Right atrium auricular region (tissue), 2 donors: ENCODE results near the gene RABGGTA. TPM values are rescaled to one million over a fixed set of nuclear protein-coding genes. Genes with fewer than 3 reads are reported as not detected.

ENCODE experiments used
- DNase-seq: peaks from one replicate; pipeline ENCODE4 v3.0.0-alpha.2; 2019; ENCODE audit warnings: low spot score
- H3K27ac ChIP-seq, 2 donors: fragments of 200-600 bp; sonication (generic); 1 replicate in 1 of 2; 2 replicates in 1 of 2; pipeline ENCODE4 v1.5.1; 2016 to 2019
- H3K27me3 ChIP-seq, 2 donors: fragments of 200-600 bp; sonication (generic); one replicate each; pipeline versions ENCODE4 v1.5.1 to v1.6.0; 2017 to 2019
- H3K36me3 ChIP-seq: fragments of 200-600 bp; sonication (generic); one replicate; pipeline ENCODE4 v1.5.1; 2016
- H3K4me1 ChIP-seq, 2 donors: fragments of 200-600 bp; sonication (generic); one replicate each; pipeline versions ENCODE4 v1.5.1 to v1.6.0; 2017 to 2019
- H3K4me3 ChIP-seq, 2 donors: fragments of 200-600 bp; sonication (generic); 1 replicate in 1 of 2; 2 replicates in 1 of 2; pipeline ENCODE4 v1.5.1; 2017 to 2019; ENCODE audit warnings: mild to moderate bottlenecking in 1 of 2, moderate library complexity in 1 of 2
- H3K9me3 ChIP-seq, 2 donors: fragments of 200-600 bp; sonication (generic); one replicate each; pipeline ENCODE4 v1.5.1; 2019
- total RNA-seq, 2 donors: library from RNA; depleted of rRNA; stranded (reverse); fragments of >200 nt; gene quantifications; one replicate each; pipeline ENCODE4 v1.1.0, GENCODE V29; 2016
- TF ChIP-seq, protein P1 (sequence below), 2 donors: fragments of 200-600 bp; sonication (generic); IDR thresholded peaks; one replicate each; pipeline ENCODE4 v1.5.1; 2019; ENCODE audit warnings: antibody characterized with exemption in 2 of 2

The RABGGTA gene
- total RNA-seq, 2 donors from 2014 or later: 21.3 to 22.2 TPM

DNA sequence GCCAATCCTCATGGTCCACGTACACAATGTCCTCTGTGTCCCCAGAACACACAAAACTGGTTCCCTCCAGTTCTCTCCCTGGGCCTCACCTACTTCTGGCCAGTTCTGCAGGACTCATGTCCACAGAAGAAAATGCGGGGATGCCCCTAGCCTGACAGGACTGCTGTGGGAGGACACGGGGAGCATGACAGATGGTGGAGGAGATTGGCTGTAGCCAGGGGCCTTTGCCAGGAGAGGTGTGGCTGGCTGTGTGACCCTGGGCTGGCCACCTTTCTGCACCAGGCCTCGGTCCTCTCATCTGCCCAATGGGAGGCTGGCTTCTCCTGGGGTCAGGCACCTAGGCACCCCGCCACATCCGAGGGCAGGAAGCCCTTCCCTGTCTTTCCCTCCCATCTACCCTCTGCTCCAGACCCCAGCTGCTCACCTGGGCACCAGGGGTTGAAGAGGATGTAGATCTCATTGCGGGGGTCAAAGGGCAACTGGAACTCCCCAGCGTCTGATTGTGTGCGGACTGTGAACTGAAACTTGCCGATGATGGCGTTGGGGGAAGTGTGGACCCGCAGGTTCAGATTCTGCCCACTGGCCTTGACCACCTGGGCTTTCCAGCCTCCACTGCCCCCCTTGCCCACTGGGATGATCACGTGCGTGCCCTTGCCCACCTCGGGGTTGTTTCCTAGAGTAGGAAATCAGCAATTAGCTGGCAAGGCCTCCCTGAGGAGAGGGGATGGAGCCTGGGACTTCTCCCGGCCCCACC lies 11.2 kb downstream of the RABGGTA start:
- Histone ChIP-seq H3K4me3 (no peak overlapping the region), H3K36me3 (no peaks in the 10 kb centered on the region), H3K4me1 (no peaks in the 10 kb centered on the region), H3K27ac (no peak overlapping the region), H3K27me3 (no peaks in the 10 kb centered on the region), H3K9me3 (no peaks in the 10 kb centered on the region)
- DNase-seq: no peak
- TF ChIP-seq, protein P1, sequence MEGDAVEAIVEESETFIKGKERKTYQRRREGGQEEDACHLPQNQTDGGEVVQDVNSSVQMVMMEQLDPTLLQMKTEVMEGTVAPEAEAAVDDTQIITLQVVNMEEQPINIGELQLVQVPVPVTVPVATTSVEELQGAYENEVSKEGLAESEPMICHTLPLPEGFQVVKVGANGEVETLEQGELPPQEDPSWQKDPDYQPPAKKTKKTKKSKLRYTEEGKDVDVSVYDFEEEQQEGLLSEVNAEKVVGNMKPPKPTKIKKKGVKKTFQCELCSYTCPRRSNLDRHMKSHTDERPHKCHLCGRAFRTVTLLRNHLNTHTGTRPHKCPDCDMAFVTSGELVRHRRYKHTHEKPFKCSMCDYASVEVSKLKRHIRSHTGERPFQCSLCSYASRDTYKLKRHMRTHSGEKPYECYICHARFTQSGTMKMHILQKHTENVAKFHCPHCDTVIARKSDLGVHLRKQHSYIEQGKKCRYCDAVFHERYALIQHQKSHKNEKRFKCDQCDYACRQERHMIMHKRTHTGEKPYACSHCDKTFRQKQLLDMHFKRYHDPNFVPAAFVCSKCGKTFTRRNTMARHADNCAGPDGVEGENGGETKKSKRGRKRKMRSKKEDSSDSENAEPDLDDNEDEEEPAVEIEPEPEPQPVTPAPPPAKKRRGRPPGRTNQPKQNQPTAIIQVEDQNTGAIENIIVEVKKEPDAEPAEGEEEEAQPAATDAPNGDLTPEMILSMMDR (IDR thresholded peaks at IDR 0.05): no peak

DNA sequence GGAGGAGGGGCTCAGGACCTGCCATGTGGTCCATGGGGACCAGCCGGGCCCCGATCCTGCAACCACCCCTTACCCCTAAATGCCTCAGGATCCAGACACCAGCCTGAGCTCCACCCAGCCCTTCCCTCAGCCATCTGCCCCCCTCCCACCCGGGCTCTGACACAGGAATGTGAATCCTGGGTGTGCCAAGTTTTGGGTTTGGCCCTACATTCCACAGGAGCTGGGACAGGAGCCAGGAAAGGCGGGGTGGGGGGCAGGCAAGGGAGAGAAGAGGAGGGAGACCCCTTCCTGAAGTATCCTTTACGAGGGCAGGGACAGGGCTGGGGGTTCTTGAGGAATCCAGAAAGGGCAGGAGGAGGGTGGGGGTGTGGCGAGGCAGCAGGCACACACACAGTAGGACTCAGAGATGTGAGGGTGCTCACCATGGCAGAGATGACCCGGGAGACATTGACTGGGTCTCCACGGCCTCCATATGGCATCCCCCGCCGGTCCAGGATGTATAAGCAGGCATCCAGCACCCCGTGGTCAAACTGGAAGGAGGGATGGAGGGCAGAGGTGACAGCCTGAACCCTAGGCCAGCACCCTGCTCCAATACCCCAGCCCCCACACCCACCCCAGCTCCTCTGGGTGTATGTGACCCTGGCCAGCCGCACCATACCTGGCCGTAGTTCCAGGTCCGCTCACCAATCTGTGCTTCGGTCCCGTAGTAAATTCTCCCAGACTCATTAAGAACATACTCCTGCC lies 11.9 kb downstream of the RABGGTA start:
- Histone ChIP-seq H3K9me3 (no peaks in the 10 kb centered on the region), H3K27me3 (no peaks in the 10 kb centered on the region), H3K27ac (no peak overlapping the region), H3K4me1 (no peaks in the 10 kb centered on the region), H3K36me3 (no peaks in the 10 kb centered on the region), H3K4me3 (no peak overlapping the region)
- DNase-seq: no peak
- TF ChIP-seq, protein P1 (IDR thresholded peaks at IDR 0.05): no peak

DNA sequence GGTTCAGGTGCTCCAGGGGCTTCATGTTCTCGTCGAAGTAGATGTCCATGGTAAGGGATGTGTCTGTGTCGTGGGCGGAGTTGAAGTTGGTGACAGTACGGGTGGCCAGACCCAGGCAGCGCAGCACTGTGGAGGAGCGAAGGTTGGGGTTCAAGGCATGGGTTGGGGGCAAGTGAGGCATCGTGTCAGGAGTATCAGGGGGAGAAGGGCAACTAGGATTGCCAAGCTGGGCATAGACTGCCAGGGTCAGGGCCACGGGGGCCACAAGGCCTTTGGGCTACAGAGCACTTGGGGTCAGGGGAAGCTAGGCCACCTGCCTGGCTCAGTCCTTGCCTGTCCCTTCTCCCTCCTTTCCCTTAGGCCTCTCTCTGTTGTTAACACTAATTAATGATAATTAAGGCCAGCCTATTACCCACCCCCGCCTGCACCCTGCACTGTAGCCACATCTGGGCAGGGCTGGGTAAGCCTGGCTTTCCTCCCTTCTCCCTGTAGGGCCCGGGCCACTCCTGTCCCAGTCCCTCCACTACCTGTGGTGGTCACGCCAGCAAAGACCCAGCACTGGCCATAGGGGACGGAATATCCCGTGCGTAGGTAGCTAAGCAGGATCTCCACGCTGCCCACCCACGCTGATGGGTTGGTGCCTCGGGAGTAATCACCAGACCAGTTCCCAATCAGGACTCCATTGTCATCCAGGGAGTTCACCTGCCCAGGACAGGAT lies 12.7 kb downstream of the RABGGTA start:
- no peaks in the 10 kb centered on the region for H3K4me1 ChIP-seq
- no peak for DNase-seq
- H3K27me3 ChIP-seq: no peaks in the 10 kb centered on the region
- H3K4me3 ChIP-seq: no peak overlapping the region
- TF ChIP-seq, protein P1 (IDR thresholded peaks at IDR 0.05): no peak
- no peaks in the 10 kb centered on the region for H3K9me3 ChIP-seq
- H3K36me3 ChIP-seq: no peaks in the 10 kb centered on the region
- H3K27ac ChIP-seq: no peak overlapping the region

DNA sequence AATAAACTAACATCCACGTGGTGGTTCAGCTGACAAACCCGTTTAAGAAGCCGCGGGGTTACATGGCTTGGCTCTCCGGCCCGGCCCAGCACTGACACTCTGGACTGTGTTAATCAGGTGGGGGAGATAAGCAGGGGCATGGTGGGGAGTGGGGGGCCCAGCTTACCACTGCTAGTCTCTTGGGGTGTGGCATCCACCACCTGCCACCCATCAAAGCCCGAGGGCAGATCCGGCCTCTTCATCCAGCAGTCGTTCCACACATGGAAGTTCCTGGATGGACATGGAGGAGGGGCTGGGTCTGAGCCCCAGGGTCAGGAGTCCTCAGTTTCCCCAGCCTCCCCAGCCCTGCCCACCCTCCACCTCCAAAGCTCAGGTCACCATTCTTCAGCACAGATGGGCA lies 13.3 kb downstream of the RABGGTA start:
- Histone ChIP-seq H3K27me3 (no peaks in the 10 kb centered on the region), H3K4me3 (no peak overlapping the region), H3K4me1 (no peaks in the 10 kb centered on the region), H3K9me3 (no peaks in the 10 kb centered on the region), H3K27ac (no peak overlapping the region), H3K36me3 (no peaks in the 10 kb centered on the region)
- TF ChIP-seq, protein P1 (IDR thresholded peaks at IDR 0.05): no peak
- DNase-seq: no peak

DNA sequence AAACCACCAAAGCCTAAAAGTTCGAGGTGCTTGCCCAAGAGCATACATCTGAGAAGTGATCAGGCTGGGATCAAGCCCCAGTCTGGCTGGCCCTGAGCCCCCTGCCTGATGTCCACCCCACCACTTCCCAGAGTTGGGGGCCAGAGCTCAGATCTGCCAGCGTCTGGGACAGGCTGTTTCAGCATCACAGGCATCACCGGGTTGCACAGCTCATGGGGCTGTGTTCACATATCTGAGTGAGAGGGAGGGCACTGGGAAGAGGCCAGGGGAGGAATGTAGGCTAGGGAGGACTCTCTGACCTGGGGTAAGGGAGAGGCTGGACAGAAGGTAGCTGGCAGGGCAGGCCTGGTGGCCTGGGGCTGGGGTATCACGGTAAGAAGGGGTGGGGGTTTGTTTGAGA lies 14.4 kb downstream of the RABGGTA start:
- no peaks in the 10 kb centered on the region for H3K4me1 ChIP-seq
- no peaks in the 10 kb centered on the region for H3K27me3 ChIP-seq
- no peak overlapping the region for H3K27ac ChIP-seq
- TF ChIP-seq, protein P1 (IDR thresholded peaks at IDR 0.05): no peak
- H3K36me3 ChIP-seq: no peaks in the 10 kb centered on the region
- no peak for DNase-seq
- no peak overlapping the region for H3K4me3 ChIP-seq
- H3K9me3 ChIP-seq: no peaks in the 10 kb centered on the region
